Measurements from ENCODE around the gene CATSPER3. TPM values are rescaled to one million over a fixed set of nuclear protein-coding genes. Genes with fewer than 3 reads are reported as not detected.

The CATSPER3 gene
- total RNA-seq, 1 donor from 2014 or later, result 0.10 TPM

Other genes starting within 250 kb of the CATSPER3 start
- 27.8 and 34.9 TPM in 2 replicates for gene CAMLG, start 229.4 kb upstream of the CATSPER3 start, total RNA-seq
- 12.7 and 39.0 TPM in 2 replicates for gene DDX46, start 209.1 kb upstream of the CATSPER3 start, total RNA-seq
- 58.9 and 124 TPM in 2 replicates for gene C5orf24, start 121.9 kb upstream of the CATSPER3 start, total RNA-seq
- 55.0 and 64.3 TPM in 2 replicates for gene TXNDC15, start 93.5 kb upstream of the CATSPER3 start, total RNA-seq
- gene PCBD2, start 62.8 kb upstream of the CATSPER3 start, total RNA-seq, result 8.2 and 9.0 TPM in 2 replicates
- 0.55 and 1.4 TPM in 2 replicates for gene PITX1, start 66.3 kb downstream of the CATSPER3 start, total RNA-seq

Measured in renal cortical epithelial cell (primary cell).